HG03064 (cell line): ENCODE results near the gene TNNT3.

Experiments used
- ATAC-seq: cut with Tn5 transposase; IDR thresholded peaks from one replicate; pipeline ENCODE4 v1.9.1; 2021; ENCODE audit warnings: low read depth; ENCODE audit not compliant: unreplicated experiment

Gene TNNT3

DNA sequence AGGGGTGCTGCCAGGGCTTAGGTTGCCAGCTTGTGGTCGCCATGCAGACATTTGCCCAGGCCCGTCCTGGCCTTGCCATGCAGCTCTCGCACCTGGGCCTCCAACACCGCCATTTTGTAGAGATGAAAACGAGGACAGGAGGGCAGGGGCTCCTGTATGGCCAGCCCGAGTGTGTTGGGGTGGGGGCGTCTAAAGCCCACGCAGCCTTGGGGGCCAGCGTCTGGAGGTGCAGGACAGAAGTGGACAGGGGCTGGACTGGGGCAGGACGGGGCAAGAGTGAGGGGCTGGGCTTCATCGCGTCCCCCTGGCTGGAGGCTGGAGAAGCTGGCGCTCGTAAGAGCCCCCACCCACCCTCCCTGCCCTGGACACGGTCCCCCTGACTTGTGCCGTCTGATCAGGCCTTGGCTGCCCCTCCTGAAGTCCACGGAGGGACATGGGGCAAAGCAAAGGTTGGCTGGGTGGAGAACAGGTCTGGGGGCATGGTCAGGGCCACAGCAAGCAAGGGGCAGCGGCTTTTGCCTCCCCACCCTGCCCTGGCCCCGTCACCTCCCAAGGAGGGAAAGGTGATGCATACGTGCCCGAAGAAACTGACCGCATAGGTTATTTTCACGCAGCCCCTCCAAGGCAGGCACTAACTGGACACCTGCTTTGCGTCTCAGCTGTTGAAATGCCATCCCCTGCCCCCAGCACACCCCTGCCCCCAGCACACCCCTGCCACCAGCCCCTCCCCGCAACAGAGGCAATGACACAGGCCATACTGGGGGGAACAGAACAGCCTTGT, 815 bp downstream of the TNNT3 start:
- ATAC-seq: no peak

DNA sequence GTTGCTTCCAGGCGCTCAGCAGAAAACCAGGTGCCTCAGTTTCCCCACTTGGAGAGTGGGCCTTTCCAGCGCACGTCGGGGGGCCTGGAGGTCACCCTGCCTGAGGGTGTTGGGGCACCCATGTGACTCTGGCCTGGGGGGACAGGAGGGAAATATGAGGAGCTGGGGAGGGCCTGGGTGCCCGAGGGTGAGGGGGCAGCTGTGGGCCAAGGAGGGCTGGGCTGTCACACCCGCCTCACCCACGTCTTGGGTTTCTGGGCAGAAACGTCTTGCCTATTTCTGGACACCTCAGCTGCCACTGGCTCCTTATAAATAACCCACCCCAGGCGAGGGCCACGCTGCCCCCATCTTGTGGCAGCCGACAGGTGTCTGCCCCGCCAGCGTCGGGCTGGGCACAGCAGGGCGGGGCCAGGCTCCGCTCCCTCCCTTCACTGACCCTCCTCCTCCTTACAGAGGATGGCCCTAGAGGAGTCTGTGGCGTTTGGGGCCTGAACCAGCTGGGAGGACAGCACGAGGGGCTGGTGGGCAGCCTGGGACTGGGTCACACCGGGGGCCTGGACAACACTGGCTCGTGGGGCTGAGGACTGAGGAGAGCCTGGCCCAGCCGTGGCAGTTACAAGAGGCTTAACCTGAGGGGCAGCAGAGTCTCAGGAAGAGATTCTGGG, 1.5 kb downstream of the TNNT3 start:
- ATAC-seq: no peak

DNA sequence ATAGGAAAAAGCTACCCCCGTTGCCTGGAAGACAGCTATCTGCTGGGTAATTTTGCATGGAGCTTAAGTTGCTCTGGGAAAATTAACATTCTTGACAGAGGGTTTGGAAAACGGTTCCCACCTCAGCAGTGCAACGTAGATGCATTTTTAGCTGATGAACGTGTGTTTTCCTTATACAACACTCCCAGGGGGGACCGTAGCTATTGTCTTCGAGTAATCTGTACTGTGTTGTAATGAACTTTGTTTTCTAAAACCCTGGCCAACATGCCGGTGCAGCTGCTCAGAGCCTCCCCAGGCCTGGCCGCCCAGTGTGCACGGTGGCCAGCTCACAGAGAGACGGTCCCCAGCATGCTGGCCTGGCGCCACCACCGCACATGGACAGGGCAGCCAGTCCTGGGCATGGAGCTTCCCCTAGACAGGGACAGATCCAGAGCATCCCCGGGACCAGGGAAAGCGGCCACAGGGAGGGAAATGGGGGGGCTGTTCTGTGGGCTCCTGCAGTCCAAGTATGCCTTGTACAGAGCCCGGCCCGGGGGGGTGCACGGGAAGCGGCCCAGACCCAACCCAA, 2.2 kb downstream of the TNNT3 start:
- ATAC-seq: no peak

DNA sequence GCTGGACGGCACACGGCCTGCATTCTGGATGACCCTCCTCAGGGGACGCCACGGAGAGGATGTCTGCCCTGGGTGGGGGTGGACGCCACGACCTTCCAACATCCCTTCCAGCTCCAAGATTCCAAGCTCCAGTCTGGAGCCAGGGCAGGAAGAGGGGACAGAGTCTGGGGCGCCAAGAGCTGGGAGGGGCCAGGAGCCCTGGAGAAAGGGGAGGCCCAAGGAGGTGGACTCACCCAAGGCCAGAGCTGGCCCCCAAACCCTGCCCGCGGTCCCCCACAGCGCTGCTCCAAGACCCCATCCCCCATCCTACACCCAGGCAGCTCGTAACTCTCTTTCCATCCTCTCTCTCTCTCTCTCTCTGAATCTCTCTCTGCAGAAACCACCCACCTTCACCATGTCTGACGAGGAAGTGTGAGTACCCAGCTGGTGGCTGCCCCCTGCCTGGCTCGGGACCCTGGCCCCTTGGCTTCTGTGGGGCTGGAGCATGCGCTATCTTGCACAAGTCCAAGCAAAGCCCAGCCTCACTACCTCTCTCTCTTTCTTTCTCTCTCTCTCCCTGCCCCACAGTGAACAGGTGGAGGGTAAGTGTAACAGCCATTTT, 3.1 kb downstream of the TNNT3 start:
- ATAC-seq: no peak

DNA sequence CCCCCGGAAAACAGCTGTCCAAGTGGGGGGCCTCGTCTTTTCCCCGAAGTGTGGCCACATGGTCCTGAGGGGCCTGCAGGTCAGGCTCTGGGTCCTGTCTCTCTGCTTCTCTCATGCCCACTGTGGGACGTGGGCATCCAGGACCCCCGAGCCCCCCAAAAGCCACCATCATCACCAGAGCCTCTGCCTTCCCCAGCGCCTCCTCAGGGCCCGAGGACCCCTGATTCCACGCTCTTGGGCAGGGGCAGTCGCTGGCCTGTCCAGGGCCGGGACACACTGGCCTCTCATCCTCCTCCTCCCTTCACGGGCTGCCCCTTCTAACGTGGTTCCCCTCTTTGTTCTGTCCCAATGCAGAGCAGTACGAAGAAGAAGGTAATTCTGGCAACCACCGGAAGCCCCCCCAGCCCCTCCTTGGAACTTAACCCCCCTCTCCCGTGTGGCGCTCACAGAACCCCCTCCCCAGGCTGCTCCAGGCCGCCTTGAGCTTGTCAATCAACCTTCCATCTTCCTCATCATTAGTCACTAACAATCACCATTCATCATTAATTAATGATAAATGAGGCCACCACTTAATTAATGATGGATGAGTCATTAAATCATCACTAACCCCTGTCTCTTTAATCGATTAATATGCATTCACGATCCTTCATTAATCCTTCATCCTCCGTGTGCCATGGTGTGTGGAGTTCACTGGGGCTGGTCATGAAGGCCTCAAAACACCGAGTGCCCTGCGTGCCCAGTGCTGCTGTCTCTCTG, 3.9 kb downstream of the TNNT3 start:
- ATAC-seq: no peak

DNA sequence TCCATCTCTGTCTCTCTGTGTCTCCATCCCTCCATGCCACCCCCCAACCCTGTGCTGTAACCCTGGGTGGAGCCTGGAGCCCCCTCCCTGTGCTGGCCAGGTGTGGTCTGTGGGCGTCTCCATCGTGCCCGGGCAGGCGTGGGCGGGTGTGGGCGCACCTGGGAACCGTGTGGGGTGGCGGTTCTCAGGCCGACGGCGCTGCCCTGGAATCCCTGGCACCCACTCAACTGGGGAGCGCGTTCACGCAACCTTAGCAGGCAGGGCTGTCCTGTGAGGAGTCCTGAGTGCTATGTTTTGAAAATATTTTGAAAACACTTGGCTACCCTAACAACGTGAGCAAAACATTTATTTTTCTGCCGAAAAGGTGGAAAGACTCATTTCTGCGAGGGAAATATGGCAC, 4.7 kb downstream of the TNNT3 start:
- no peak for ATAC-seq

DNA sequence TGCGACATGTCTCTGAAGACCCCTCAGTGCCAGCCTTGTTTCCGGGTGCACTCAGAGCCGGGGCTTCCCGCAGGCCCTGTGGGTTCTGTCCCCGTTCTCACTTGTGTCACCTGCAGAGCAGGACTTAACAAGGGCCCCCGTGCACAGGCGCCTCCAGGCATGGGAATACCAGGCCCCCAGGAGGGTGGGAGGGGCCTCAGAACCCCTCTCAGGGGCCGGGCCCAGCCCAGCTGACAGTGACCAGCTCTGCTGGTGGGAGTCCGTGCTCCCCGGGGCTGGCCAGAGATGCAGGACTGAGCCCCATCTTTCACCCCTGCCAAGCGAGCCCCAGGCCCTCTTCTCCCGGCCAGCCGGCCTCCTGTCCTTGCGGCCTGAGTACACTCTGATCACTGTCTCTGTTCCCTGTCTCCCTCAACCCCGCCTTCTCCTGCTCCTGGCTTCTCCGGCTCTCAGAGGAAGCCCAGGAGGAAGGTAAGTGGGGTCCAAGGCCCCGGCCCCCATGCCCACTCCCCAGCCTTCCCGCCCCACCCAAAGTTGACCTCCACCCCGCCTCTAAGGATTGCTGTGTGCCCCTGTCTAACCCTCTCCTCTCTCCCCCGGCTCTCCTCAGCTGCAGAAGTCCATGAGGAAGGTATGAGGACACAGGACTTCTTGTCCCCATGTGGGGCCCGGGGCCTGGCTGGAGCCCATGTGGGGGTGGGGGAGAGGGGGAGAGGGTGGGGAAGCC, 5.3 kb downstream of the TNNT3 start:
- no peak for ATAC-seq

DNA sequence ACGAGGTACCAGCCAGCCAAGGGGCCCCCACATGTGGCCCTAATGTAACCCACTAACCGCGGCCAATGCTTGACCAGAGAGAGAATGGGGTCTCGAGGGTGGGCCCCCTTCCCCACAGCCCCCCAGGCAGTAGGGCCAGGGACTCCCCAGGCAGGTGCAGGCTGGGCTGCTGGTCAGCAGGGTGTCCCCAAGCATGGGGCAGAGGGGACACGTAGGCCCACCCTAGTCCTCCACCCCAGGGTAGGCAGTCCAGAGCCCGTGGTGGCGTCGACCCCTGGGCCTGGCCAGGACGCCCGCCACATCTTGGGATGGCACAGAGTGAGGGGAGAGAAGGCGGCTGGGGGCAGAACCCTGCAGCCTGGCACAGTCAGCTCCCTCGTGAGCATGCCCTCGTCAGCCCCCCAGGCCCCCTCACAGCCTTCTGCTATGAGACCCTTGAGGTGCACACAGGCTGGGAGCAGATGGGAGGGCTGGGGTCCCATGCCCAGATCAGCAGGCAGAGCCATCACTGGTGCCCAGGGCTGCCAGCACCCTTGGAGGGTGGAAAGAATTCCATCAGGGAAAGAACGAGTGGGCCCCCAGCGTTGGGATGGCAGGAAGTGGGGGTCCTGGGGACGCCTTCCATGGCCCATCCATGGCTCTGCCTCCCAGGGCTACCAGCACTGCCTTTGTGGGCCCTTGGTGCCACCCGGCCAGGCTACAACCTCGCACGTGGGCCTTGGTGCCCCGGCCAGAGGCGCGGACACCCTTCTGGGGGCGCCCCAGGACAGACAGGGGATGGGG, 6.1 kb downstream of the TNNT3 start:
- ATAC-seq: no peak

DNA sequence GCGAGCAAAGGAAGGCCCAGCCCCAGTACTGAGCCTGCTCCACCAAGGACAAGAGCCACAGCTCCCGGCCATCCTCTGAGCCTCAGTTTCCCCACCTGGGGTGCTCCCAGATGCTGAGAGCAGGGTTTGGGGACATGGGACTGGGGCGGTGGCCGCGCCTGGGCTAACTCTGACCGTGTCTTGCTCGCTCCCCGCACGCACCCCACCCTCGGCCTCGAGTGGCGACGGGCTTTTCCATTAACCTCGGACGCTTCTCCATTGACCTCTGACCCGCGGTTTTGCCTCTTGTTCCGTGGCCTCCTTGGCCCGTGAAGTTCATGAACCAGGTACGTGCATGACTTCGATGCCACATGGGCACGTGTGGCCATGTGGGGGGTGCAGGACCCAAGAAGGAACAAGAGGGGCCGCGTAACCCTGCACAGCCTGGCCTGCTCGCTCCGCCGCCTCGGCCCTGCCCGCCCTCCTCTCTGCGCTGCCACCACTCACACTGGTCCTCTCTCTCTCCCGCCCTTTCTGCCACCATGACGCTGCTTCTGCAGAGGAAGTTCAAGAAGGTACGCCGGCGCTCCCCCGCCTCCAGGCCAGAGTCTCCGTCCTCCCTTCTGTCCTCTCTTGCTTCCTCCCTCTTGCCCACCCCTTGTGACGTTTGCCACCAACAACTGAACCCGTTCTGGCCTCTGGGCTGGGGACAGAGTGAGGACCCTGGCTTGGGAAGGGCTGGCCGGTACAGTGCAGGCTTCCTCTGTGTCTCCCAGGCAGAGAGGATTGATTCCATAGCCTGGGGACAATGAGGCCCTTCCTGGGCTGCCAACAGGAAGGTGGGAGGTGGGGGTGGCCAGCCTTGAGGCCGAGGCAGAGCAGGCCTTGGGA, 6.9 kb downstream of the TNNT3 start:
- no peak for ATAC-seq

DNA sequence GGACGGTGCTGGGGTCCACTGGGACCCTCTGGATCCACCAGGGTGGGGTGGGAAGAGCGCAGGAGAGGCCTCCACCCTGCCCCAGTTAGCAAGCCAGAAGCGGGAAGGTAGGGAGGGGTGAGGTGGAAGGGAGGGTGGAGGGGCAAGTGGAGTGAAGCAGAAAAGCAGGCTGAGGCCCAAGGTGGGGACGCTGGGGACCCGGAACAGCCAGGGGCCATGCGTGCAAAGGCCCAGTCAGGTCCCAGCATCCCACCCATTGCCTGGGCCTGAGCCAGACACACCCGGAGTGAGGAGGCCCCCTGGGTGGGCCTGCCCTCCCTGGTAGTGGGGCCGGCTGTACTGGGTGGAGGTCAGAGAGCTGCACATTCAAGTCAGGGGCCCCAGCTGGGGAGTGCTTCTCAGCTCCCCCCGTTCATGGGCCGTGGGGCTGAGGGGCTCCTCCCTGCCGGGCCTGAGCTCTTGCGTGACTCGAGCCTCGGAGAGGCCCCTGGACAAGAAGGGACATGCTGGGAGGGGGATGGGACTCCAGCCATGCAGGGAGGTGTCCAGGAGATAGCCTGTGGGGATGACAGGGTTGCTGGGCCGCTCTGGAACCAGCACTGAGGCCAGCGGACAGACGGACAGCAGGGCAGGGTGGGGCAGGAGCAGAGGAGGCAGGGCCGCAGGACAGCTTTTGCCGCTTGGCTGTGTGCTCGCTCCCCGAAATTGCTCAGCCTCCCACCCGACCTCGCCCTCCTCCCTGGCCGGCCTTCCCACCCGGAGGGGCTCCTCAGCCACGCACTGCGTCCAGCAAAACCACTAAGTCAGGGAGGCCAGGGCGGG, 7.7 kb downstream of the TNNT3 start:
- ATAC-seq: no peak

DNA sequence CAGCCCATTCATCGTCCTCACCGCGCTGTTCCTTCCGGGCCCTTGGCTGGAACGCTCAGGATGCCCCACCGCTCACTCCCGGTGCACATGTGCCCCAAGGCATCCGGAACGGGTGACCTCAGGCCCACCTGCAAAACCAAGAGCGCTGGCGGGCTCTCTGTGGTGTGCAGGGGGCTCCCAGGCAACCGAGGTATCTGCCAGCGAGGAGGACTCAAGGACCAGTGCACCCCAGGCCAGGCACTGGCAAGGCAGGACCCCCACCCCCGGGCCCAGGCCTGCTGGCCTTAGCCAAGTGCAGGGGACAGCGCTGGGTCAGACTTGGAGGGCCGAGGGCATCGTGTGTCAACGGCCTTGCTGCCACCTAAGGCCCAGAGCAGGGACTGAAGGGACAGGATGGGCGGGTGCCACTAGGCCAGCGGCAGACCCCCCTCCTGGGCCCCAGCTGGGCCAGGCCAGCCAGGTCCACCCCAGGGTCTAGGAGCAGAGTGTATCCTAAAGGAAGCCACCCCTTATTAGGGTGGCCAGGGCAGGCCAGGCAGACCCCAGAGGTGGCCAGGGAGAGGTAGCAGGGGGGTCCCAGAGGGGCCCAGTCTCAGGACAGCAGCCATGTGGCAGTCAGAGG, 8.5 kb downstream of the TNNT3 start:
- ATAC-seq: no peak

DNA sequence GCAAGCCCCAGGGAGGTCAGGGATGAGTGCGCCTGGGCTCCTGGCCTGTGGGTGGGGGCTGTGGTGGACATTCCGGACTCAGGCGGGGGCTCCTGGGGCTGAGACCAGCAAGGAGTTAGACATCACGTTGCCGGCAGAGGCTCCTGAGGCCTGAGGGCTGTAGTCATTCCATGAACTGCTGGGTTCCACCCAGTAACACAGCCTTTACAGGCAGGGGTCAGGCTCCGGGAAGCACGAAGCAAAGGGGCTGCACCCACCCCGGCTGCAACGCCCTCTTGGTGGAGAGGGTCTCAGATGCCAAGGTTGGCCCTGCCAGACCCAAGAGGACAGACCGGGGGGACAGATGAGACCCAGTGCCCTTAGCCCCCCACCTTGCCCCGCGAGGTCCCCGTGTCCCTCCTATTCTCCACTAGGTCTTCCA, 9.0 kb downstream of the TNNT3 start:
- no peak for ATAC-seq

DNA sequence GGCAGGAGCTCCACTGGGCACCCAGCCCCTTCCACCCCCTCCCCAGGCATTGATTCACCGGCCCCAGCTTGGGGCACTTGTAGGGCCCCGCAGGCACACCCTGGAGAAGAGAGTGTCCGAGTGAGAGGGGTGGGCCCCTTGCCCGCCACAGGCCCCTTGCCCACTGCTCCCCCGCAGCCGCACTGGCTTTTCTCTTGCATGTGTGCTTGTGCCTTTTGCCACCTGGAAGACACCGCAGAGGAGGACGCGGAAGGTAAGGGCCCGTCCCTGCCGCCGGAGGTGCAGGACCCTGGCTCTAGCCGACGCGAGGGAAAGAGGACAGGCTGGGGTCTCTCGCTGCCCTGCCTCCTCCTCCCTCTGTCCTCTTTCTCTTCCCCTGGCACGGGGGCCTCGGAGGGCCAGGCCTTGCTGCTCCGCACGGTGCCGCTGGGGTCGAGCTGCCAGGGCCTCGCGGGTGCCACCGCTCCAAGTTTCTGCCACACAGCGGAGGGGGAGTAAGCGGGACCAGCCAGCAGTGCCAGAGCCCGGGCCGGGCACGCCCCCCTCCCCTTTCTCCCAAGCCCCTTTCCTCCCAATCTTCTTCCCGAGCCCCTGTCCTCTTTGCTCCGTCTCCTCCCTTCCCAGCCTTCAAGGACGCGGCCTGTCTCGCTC, 9.5 kb downstream of the TNNT3 start:
- no peak for ATAC-seq

DNA sequence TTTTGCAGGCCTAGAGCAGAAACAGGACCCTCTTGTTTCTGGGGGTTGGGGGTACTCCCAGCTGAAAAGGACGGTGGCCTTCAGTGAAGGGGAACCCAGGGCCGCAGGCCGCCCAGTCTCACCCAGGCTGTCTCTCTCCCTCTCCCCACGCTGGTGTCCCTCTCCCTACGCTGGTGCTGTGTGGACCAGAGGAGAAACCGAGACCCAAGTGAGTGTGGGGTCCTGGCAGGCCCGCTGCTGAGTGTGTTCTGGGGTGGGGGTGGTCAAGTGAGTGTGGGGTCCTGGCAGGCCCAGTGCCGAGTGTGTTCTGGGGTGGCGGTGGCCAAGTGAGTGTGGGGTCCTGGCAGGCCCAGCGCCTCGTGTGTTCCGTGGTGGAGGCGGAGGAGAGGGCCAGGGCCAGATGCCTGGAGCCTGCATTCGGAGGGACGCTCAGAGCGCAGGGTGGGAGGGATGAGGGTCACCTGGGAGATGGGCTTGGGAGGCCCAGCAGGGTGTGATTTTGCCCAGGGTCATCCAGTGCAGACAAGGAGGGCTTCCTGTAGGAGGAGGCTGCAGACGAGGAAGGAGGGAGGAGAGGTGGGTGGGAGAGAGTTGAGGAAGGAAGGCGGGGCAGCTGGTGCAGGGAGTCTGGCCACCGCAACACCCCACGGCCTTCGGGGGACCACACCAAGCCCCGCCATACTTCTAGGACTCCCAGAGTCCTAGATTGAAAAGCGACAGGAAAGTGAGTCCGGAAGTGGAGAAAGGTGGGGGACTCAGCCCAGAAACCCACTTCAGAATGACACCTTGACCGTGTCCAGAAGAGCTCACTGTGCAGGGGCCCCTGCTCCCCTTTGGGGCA, 10.3 kb downstream of the TNNT3 start:
- ATAC-seq: no peak

DNA sequence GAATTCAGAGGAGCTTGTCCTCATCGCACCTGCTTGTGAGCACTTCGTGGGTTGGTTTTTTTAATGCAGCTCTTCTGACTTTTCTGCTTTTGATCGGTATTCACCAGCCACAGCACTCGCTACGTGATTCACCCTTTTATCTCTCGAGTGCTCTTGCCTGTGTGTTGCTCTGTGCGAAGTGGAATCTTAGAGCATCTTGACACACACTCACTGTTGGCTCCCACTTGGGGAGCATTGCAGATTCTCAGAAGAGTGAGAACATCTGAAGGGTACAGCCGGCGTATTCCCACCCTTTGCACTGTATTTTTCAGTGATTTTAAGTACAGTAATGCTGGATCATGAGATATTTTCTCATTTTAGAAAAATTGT, 10.9 kb downstream of the TNNT3 start:
- no peak for ATAC-seq
